Heart left ventricle (tissue), 13 donors: Measurements from ENCODE around the gene PGA4.

Experiments used
- POLR2A ChIP-seq, 2 donors: fragments of 450-650 bp; IDR thresholded peaks; one replicate each; pipeline ENCODE4 v1.6.1; 2017; ENCODE audit warnings: antibody characterized with exemption in 2 of 2, mild to moderate bottlenecking in 2 of 2, moderate library complexity in 2 of 2
- TF ChIP-seq, protein P1 (sequence below), 12 donors: fragments of 200-600 bp; sonication (generic) in 4 of 12; IDR thresholded peaks; one replicate each; pipeline versions ENCODE4 v1.5.0 to v1.8.0; 2018 to 2022; ENCODE audit warnings: antibody characterized with exemption in 12 of 12, mild to moderate bottlenecking in 5 of 12
- donor health status: ischemic (EF 13 %, LVEDD 7.1; RV severe dilation, severe dysfunction).
- donor health status: DM: no; HTN: yes; CAD: no.
- donor health status: DM: no; HTN: no; CAD: no.
- donor health status: ischemic (EF 25% LVEDD 6.9; RV normal size, moderate dysfunction).
- donor health status: ischemic (EF 25% LVEDD 5.7; RV mildly dilated, moderate dysfunction).
- donor health status: ischemic (EF 35%, LVEDD 5.7; RV mildly dilated, moderate dysfunction).
- donor health status: nonischemic (EF 11% LVEDD 7.7; RV severe dilation, severe dysfunction).
- donor health status: DM: yes; HTN: yes; CAD: no.
- donor health status: PGD.
- donor health status: ischemic (EF 29% LVEDD 5.4; RV normal size, mild dysfunction).
- donor health status: nonischemic (EF 23%, LVEDD 6.1; RV moderate dilation, normal function).

DNA sequence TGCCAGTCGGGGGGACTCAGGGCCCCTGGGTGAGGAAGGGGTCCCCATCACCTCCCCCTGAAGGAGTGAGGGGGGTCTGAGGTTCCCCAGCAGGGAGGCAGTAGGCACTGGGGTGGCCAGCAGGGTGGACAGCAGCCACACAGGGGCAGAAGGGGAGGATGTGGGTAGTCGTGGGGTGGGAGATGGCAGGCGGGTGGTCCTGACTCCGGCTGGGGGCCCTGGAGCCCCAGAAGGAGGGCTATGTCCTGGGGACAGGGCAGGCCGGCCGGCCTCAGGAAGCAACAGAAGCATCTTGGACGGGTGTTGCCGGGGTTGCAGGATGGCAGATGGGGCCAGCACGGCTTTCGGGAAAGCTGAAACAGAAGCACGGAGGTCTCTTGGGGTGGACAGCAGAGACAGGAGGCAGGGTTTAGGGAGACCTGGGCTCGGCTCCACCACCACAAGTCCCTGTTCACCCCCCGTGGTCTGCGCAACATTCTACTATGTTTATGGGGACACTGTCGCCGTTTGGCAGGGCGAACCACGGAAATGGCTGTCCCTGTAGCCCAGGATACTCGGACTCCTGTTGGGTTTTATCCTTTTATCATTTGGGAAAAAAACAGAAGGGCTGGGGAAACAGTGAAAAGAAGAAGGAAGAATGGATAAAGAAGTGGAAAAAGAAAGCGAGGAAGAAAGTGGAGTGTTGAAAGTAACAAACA lies 58.9 kb downstream of the PGA4 start:
- TF ChIP-seq, protein P1, sequence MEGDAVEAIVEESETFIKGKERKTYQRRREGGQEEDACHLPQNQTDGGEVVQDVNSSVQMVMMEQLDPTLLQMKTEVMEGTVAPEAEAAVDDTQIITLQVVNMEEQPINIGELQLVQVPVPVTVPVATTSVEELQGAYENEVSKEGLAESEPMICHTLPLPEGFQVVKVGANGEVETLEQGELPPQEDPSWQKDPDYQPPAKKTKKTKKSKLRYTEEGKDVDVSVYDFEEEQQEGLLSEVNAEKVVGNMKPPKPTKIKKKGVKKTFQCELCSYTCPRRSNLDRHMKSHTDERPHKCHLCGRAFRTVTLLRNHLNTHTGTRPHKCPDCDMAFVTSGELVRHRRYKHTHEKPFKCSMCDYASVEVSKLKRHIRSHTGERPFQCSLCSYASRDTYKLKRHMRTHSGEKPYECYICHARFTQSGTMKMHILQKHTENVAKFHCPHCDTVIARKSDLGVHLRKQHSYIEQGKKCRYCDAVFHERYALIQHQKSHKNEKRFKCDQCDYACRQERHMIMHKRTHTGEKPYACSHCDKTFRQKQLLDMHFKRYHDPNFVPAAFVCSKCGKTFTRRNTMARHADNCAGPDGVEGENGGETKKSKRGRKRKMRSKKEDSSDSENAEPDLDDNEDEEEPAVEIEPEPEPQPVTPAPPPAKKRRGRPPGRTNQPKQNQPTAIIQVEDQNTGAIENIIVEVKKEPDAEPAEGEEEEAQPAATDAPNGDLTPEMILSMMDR (IDR thresholded peaks at IDR 0.05), result no peak
- TF ChIP-seq POLR2A (IDR thresholded peaks at IDR 0.05), result no peak
